HepG2 (cell line): ENCODE data around the gene GBX1. TPM values are rescaled to one million over a fixed set of nuclear protein-coding genes. Genes with fewer than 3 reads are reported as not detected.

ENCODE experiments used
- ATAC-seq: fragments of 200-7000 bp; cut with Tn5 transposase; 3 replicates; pipeline ENCODE4 v1.9.1; 2020; ENCODE audit warnings: mild to moderate bottlenecking, moderate library complexity
- BruUV-seq: library from RNA; stranded (reverse); fragments of 400-500 nt; replicated peaks from 2 replicates; lab custom pipeline; 2021; lab: Mats Ljungman, UMichigan
- CTCF ChIA-PET: fragments of 300-600 bp; formaldehyde crosslinking; extraction: SDS; loops from one replicate; lab custom pipeline; 2021; ENCODE audit warnings: low total read pairs, inconsistent platforms, low intra/inter-chr PET ratio; lab: Yijun Ruan, JAX
- POLR2A ChIA-PET: fragments of 350-600 bp; sonication (Branson Sonifier 250); formaldehyde crosslinking; loops from one replicate; lab custom pipeline; 2020; ENCODE audit warnings: antibody characterized with exemption, inconsistent platforms; lab: Yijun Ruan, JAX
- DNase-seq: peaks from one replicate; pipeline ENCODE4 v3.0.0-alpha.2; 2015; ENCODE audit warnings: low spot score
- FAIRE-seq: peaks from 3 replicates; lab custom pipeline; 2011; peaks lifted over from hg19 to GRCh38; lab: Jason Lieb, UNC
- H2AFZ ChIP-seq: one replicate; pipeline ENCODE4 v1.6.1; 2011; ENCODE audit warnings: low read length, inconsistent platforms
- H3K27ac ChIP-seq: fragments of 300-600 bp; 3 replicates; pipeline ENCODE4 v1.8.0; 2011; ENCODE audit warnings: mixed run types, mild to moderate bottlenecking, mixed read lengths, low read length, inconsistent platforms; ENCODE audit not compliant: insufficient read depth; ENCODE audit errors: extremely low read length
- H3K27me3 ChIP-seq, 2 experiments: fragments of 200-600 bp in 1 of 2; 2 replicates in 1 of 2; 3 replicates in 1 of 2; pipeline versions ENCODE4 v1.6.0 to v1.8.0; 2011; ENCODE audit warnings: low read length in 2 of 2, mild to moderate bottlenecking in 2 of 2, moderate library complexity in 2 of 2, inconsistent platforms in 1 of 2; ENCODE audit not compliant: insufficient read depth in 2 of 2, control insufficient read depth in 1 of 2
- H3K36me3 ChIP-seq, 2 experiments: fragments of 200-600 bp in 1 of 2; replicated peaks in 1 of 2; 2 replicates in 1 of 2; 3 replicates in 1 of 2; pipeline versions ENCODE4 v1.5.1 to v1.8.0; 2011; ENCODE audit warnings: low read length in 2 of 2, inconsistent platforms in 1 of 2; ENCODE audit not compliant: insufficient read depth in 2 of 2, control insufficient read depth in 1 of 2
- H3K4me1 ChIP-seq: 2 replicates; pipeline ENCODE4 v1.5.1; 2012; ENCODE audit warnings: low read length, inconsistent platforms; ENCODE audit not compliant: insufficient read depth
- H3K4me2 ChIP-seq: 2 replicates; pipeline ENCODE4 v1.6.0; 2011; ENCODE audit warnings: low read depth, low read length, inconsistent platforms
- H3K4me3 ChIP-seq, 3 experiments: fragments of 200-600 bp in 1 of 3; sonication (generic), shearing (Covaris generic) in 1 of 3; replicated peaks in 1 of 3; 2 replicates each; pipeline ENCODE4 v1.5.1; 2011 to 2016; ENCODE audit warnings: low read length in 3 of 3, inconsistent platforms in 2 of 3, low read depth in 2 of 3, mild to moderate bottlenecking in 2 of 3, control low read depth in 1 of 3, mixed read lengths in 1 of 3; ENCODE audit not compliant: insufficient read depth in 1 of 3
- H3K79me2 ChIP-seq: one replicate; pipeline ENCODE4 v1.6.1; 2011; ENCODE audit warnings: low read length, inconsistent platforms; ENCODE audit not compliant: insufficient read depth
- H3K9ac ChIP-seq: 2 replicates; pipeline ENCODE4 v1.6.0; 2011; ENCODE audit warnings: mild to moderate bottlenecking, low read depth, low read length, inconsistent platforms; ENCODE audit not compliant: insufficient read depth
- H3K9me3 ChIP-seq: 2 replicates; pipeline ENCODE4 v1.5.1; 2012; ENCODE audit warnings: mild to moderate bottlenecking, low read length
- H4K20me1 ChIP-seq: 2 replicates; pipeline ENCODE4 v1.6.0; 2011; ENCODE audit warnings: inconsistent platforms, mild to moderate bottlenecking, low read length, moderate library complexity; ENCODE audit not compliant: insufficient read depth
- CEBPB ChIP-seq: IDR thresholded peaks from 2 replicates; pipeline ENCODE4 v1.6.1; 2011; ENCODE audit warnings: low read depth, low read length, improper control_type of control experiment, borderline replicate concordance
- HDAC2 ChIP-seq: sonication (generic); formaldehyde crosslinking; IDR thresholded peaks from 2 replicates; pipeline ENCODE4 v1.4.0; 2020; ENCODE audit warnings: missing genetic modification reagents
- HNRNPUL1 ChIP-seq: fragments of 200-400 bp; formaldehyde crosslinking; IDR thresholded peaks from 2 replicates; pipeline ENCODE4 v1.6.1; 2017; ENCODE audit warnings: low read depth, mild to moderate bottlenecking, low read length, moderate library complexity
- HOXA3 ChIP-seq: sonication (generic); formaldehyde crosslinking; IDR thresholded peaks from 2 replicates; pipeline ENCODE4 v1.5.0; 2020; ENCODE audit warnings: missing genetic modification reagents
- JUND ChIP-seq: sonication (generic); formaldehyde crosslinking; IDR thresholded peaks from 2 replicates; pipeline ENCODE4 v1.8.0; 2022; ENCODE audit warnings: mild to moderate bottlenecking, missing genetic modification reagents
- KAT8 ChIP-seq: IDR thresholded peaks from 2 replicates; pipeline ENCODE4 v1.6.1; 2016; ENCODE audit warnings: missing genetic modification reagents, missing compliant biosample characterization
- NRL ChIP-seq: sonication (generic); formaldehyde crosslinking; IDR thresholded peaks from 2 replicates; pipeline ENCODE4 v1.5.0; 2020; ENCODE audit warnings: missing genetic modification reagents, mild to moderate bottlenecking, moderate library complexity, borderline replicate concordance
- RNF2 ChIP-seq: fragments of 450-650 bp; conservative IDR thresholded peaks from 2 replicates; pipeline ENCODE4 v1.6.1; 2016; ENCODE audit warnings: low read depth
- ZBTB3 ChIP-seq: sonication (generic); formaldehyde crosslinking; IDR thresholded peaks from 2 replicates; pipeline ENCODE4 v1.4.0; 2020; ENCODE audit warnings: low read depth, mild to moderate bottlenecking, moderate library complexity, missing genetic modification reagents, borderline replicate concordance
- ZBTB7B ChIP-seq: sonication (generic); formaldehyde crosslinking; IDR thresholded peaks from 2 replicates; pipeline ENCODE4 v1.4.0; 2020; ENCODE audit warnings: missing genetic modification reagents
- ZNF10 ChIP-seq: sonication (generic); formaldehyde crosslinking; IDR thresholded peaks from 2 replicates; pipeline ENCODE4 v1.4.0; 2020; ENCODE audit warnings: mild to moderate bottlenecking, low read depth, missing genetic modification reagents, borderline replicate concordance
- ZNF567 ChIP-seq: sonication (generic); formaldehyde crosslinking; IDR thresholded peaks from 2 replicates; pipeline ENCODE4 v1.8.1; 2023; ENCODE audit warnings: mild to moderate bottlenecking, missing genetic modification reagents, borderline replicate concordance
- ZNF709 ChIP-seq: sonication (generic); formaldehyde crosslinking; IDR thresholded peaks from 2 replicates; pipeline ENCODE4 v1.5.0; 2020; ENCODE audit warnings: mild to moderate bottlenecking, missing genetic modification reagents
- ZNF788 ChIP-seq: sonication (generic); formaldehyde crosslinking; IDR thresholded peaks from 2 replicates; pipeline ENCODE4 v1.5.0; 2020; ENCODE audit warnings: mild to moderate bottlenecking, missing genetic modification reagents, borderline replicate concordance
- WGBS: methylation state at CpG from one replicate; pipeline ENCODE4 v1.1.6; 2017; ENCODE audit warnings: low lambda C conversion rate; 5-methylcytosine and 5-hydroxymethylcytosine counted together
- in situ Hi-C: cut with HindIII; loops from 2 replicates; pipeline ENCODE4 v1.10.0; 2017; ENCODE audit warnings: low pct_unique_long_range_greater_than_20kb; ENCODE audit not compliant: extremely low pct_ligation_motif_present
- intact Hi-C: fragments of 100-400 bp; cut with micrococcal nuclease; formaldehyde crosslinking; loops from one replicate; pipeline ENCODE4 v1.10.0; 2022; ENCODE audit not compliant: unreplicated experiment
- polyA plus RNA-seq, 8 experiments: library from polyadenylated mRNA; depleted of rRNA in 3 of 8; stranded (reverse) in 7 of 8; unstranded in 1 of 8; fragments of >200 nt; fragmentation: Illumina TruSeq in 4 of 8; extraction: Trizol in 4 of 8; gene quantifications; 2 replicates each; pipeline versions ENCODE4 v1.2.1 to v1.2.3, GENCODE V29; 2011 to 2016; ENCODE audit warnings: low read depth in 4 of 8, missing spikeins in 1 of 8, mixed read lengths in 1 of 8; ENCODE audit not compliant: insufficient read depth in 1 of 8
- total RNA-seq, 5 experiments: library from RNA; depleted of rRNA; stranded (reverse); fragments of >200 nt; fragmentation: Illumina TruSeq; extraction: Trizol; gene quantifications; 2 replicates each; pipeline ENCODE4 v1.2.3, GENCODE V29; 2016; ENCODE audit warnings: low read depth in 1 of 5
- TF ChIP-seq, protein P1 (sequence below): IDR thresholded peaks from 2 replicates; pipeline ENCODE4 v1.6.1; 2016; ENCODE audit warnings: low read depth, borderline replicate concordance
- TF ChIP-seq, protein P2 (sequence below): sonication (generic); formaldehyde crosslinking; IDR thresholded peaks from 2 replicates; pipeline ENCODE4 v1.4.0; 2020; ENCODE audit warnings: mild to moderate bottlenecking, missing genetic modification reagents
- TF ChIP-seq, protein P3 (sequence below), 2 experiments: fragments of 450-650 bp in 1 of 2; sonication (generic) in 1 of 2; formaldehyde crosslinking; IDR thresholded peaks; 2 replicates each; pipeline versions ENCODE4 v1.5.0 to v1.8.0; 2020 to 2022; ENCODE audit warnings: mild to moderate bottlenecking in 1 of 2, missing genetic modification reagents in 1 of 2
- TF ChIP-seq, protein P4 (sequence below): sonication (generic); formaldehyde crosslinking; IDR thresholded peaks from 2 replicates; pipeline ENCODE4 v1.5.0; 2020; ENCODE audit warnings: missing genetic modification reagents

GBX1 gene
- total and polyA plus RNA-seq, 2 of the 13 experiments (the other 11 are each of a cell fraction or from before 2014, with no cell fraction given): not detected

DNA sequence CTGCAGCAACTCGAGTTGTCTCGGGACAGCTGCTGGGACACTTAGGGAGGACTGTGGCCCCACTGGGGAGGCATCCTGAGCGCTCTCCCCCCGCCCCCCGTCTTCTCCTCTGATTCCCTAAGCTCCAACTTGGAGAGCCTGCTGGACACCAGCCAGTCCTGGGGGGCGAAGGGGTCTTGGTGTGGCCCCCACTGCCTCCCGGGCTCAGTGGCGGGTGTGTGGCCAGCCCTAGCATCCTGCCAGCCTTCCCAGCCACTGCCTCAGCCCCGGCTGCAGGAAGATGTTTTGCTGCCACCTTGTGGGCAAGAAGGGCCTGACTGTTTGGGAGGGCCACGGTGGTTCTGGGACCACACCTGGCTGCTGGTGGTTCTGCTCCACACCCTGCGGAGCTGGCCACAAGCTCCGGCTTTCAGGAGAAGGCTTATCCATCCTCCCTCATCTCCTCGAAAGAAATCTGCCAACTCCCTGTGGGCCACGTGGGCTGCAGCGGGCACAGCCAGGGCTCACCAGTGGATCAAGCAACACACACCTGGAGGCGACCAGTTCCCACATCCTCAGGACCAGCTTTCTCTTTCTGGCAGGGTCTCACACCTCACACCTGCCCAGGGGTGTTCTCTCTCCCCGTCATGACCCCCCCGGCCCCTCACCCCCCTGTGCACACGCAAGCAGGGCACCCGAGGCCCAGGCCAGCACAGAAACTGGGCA lies 56.4 kb downstream of the GBX1 start (continued):
- TF ChIP-seq KAT8 (CRISPR knock-in tag) (no peak), HDAC2 (CRISPR knock-in tag) (peak; percentile 43; the same call in 1 of the 2 replicates), HOXA3 (CRISPR knock-in tag) (0 out of 2 replicates have a peak, but pooled peaks have one; percentile 16), ZNF567 (CRISPR knock-in tag) (0 out of 2 replicates have a peak, but pooled peaks have one; percentile 33), ZNF709 (CRISPR knock-in tag) (0 out of 2 replicates have a peak, but pooled peaks have one; percentile 30)
- TF ChIP-seq, protein P1, sequence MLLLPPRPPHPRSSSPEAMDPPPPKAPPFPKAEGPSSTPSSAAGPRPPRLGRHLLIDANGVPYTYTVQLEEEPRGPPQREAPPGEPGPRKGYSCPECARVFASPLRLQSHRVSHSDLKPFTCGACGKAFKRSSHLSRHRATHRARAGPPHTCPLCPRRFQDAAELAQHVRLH: peak; percentile 59; the same call in 1 of the 2 replicates

DNA sequence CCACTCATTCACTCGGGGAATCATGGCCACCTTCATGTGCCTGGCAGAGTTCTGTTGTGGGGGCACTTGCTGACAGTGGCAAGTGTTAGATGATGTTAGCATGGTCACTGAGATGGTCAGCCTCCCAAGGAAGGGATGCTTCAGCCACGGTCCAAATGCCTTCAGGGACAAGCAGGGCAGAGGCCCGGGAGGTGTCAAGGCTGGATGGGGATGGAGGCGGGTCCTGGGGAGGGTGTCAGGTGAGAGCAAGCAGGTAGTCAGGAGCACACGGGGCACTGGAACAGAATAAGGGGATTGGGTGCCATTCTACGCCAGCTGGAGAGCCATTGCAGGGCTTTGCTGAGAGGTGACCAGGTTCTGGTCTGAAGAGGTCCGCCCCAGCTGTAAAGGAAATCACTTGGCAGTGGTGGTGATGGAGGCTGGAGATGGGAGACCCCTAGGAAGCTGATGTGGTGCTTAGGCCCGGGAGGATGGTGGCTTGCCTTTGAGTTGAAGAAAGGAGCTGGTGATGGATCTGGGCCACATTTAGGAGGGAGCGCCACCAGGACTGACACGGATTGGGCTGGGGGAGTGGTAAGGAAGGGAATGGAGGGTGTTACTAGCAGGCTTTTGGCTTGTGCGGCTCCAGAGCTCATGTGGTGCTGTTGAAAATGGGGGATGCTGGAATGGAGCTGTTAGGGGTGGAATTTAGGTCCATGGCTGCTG lies 57.1 kb downstream of the GBX1 start:
- Histone ChIP-seq H3K4me3 (no peak overlapping the region), H3K27me3 (no peaks in the 10 kb centered on the region), H3K9ac (no peak overlapping the region), H3K9me3 (no peaks in the 10 kb centered on the region), H4K20me1 (peaks cover 41% of the 10 kb centered on the region), H3K27ac (no peak overlapping the region), H3K4me2 (no peak overlapping the region), H3K79me2 (peaks cover 24% of the 10 kb centered on the region), H3K4me1 (peaks cover 14% of the 10 kb centered on the region), H2AFZ (no peak overlapping the region), H3K36me3 (peaks cover 6 to 24% of the 10 kb centered on the region in 2 experiments; a peak in 4 of 5 replicates)
- 89% methylated on average over 11 of the region's 11 CpGs for WGBS
- DNase-seq (no peak), ATAC-seq (peak; percentile 14), FAIRE-seq (no peak)
- CTCF ChIA-PET: interaction anchor here (0.9 to 1.7 kb wide), 4 partner anchors 19 to 92 kb away, joined by 3 to 6 read pairs (median 3); partner anchors contain the start of gene AGAP3
- POLR2A ChIA-PET: interaction anchor here (0.9 to 1.2 kb wide), 2 partner anchors 23 to 48 kb away, joined by 4 read pairs; no protein-coding TSS in a partner anchor
- no TSS peak for BruUV-seq
- intact Hi-C loops (loop anchor here (2.0 kb wide), 1 partner anchor 52 kb away; the partner anchor contains the start of gene SLC4A2), in situ Hi-C loops (no loop called here)
- TF ChIP-seq ZNF10: no peak
- no peak for TF ChIP-seq NRL (CRISPR knock-in tag)
- TF ChIP-seq ZNF788 (CRISPR knock-in tag): no peak
- no peak for TF ChIP-seq JUND
- TF ChIP-seq ZBTB3 (CRISPR knock-in tag): no peak
- no peak for TF ChIP-seq ZBTB7B (CRISPR knock-in tag)
- TF ChIP-seq, protein P2, sequence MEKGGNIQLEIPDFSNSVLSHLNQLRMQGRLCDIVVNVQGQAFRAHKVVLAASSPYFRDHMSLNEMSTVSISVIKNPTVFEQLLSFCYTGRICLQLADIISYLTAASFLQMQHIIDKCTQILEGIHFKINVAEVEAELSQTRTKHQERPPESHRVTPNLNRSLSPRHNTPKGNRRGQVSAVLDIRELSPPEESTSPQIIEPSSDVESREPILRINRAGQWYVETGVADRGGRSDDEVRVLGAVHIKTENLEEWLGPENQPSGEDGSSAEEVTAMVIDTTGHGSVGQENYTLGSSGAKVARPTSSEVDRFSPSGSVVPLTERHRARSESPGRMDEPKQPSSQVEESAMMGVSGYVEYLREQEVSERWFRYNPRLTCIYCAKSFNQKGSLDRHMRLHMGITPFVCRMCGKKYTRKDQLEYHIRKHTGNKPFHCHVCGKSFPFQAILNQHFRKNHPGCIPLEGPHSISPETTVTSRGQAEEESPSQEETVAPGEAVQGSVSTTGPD (CRISPR knock-in tag): no peak
- TF ChIP-seq, protein P3, sequence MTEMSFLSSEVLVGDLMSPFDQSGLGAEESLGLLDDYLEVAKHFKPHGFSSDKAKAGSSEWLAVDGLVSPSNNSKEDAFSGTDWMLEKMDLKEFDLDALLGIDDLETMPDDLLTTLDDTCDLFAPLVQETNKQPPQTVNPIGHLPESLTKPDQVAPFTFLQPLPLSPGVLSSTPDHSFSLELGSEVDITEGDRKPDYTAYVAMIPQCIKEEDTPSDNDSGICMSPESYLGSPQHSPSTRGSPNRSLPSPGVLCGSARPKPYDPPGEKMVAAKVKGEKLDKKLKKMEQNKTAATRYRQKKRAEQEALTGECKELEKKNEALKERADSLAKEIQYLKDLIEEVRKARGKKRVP (CRISPR knock-in tag; IDR thresholded peaks at IDR 0.05): no peak
- no peak for TF ChIP-seq CEBPB
- no peak for TF ChIP-seq HNRNPUL1
- TF ChIP-seq RNF2: no peak
- TF ChIP-seq, protein P4, sequence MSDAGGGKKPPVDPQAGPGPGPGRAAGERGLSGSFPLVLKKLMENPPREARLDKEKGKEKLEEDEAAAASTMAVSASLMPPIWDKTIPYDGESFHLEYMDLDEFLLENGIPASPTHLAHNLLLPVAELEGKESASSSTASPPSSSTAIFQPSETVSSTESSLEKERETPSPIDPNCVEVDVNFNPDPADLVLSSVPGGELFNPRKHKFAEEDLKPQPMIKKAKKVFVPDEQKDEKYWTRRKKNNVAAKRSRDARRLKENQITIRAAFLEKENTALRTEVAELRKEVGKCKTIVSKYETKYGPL (CRISPR knock-in tag): no peak
